Hepatocyte (in vitro differentiated cells): Measurements from ENCODE around the gene CHN2. TPM values are rescaled to one million over a fixed set of nuclear protein-coding genes. Genes with fewer than 3 reads are reported as not detected.

Experiments
- DNase-seq: peaks from one replicate; pipeline ENCODE4 v3.0.0-alpha.2; 2016; ENCODE audit warnings: low spot score
- H2AFZ ChIP-seq: fragments of 200-600 bp; sonication (generic); 2 replicates; pipeline ENCODE4 v1.6.0; 2016; ENCODE audit warnings: antibody characterized with exemption, mild to moderate bottlenecking
- H3K27ac ChIP-seq: fragments of 200-600 bp; sonication (generic); 2 replicates; pipeline ENCODE4 v1.5.1; 2016; ENCODE audit warnings: mild to moderate bottlenecking
- H3K27me3 ChIP-seq: fragments of 200-600 bp; sonication (generic); 2 replicates; pipeline ENCODE4 v1.6.1; 2016
- H3K36me3 ChIP-seq: fragments of 200-600 bp; sonication (generic); replicated peaks from 2 replicates; pipeline ENCODE4 v1.5.1; 2016; ENCODE audit warnings: low read depth; ENCODE audit not compliant: insufficient read depth
- H3K4me1 ChIP-seq: fragments of 200-600 bp; sonication (generic); 2 replicates; pipeline ENCODE4 v1.5.1; 2016; ENCODE audit warnings: mild to moderate bottlenecking, moderate library complexity; ENCODE audit not compliant: insufficient read depth
- H3K4me2 ChIP-seq: fragments of 200-600 bp; sonication (generic); 2 replicates; pipeline ENCODE4 v1.6.0; 2016
- H3K4me3 ChIP-seq: fragments of 200-600 bp; sonication (generic); 2 replicates; pipeline ENCODE4 v1.5.1; 2016; ENCODE audit warnings: mild to moderate bottlenecking
- H3K79me2 ChIP-seq: fragments of 200-600 bp; sonication (generic); 2 replicates; pipeline ENCODE4 v1.6.0; 2017; ENCODE audit warnings: mild to moderate bottlenecking
- H3K9me2 ChIP-seq: fragments of 200-600 bp; sonication (generic); replicated peaks from 2 replicates; pipeline ENCODE4 v1.6.0; 2017; ENCODE audit warnings: mild to moderate bottlenecking; ENCODE audit not compliant: insufficient read depth
- H3K9me3 ChIP-seq: fragments of 200-600 bp; sonication (generic); 2 replicates; pipeline ENCODE4 v1.5.1; 2016; ENCODE audit warnings: low read depth, mild to moderate bottlenecking
- H4K20me1 ChIP-seq: fragments of 200-600 bp; sonication (generic); 2 replicates; pipeline ENCODE4 v1.6.0; 2016; ENCODE audit warnings: mild to moderate bottlenecking; ENCODE audit not compliant: insufficient read depth, poor library complexity, severe bottlenecking
- EZH2 ChIP-seq: fragments of 200-600 bp; sonication (generic); IDR thresholded peaks from 2 replicates; pipeline ENCODE4 v1.6.1; 2016; ENCODE audit warnings: antibody characterized with exemption, mild to moderate bottlenecking, borderline replicate concordance
- EZH2phosphoT487 ChIP-seq: fragments of 200-600 bp; sonication (generic); IDR thresholded peaks from one replicate; pipeline ENCODE4 v1.6.1; 2018; ENCODE audit warnings: antibody characterized with exemption, mild to moderate bottlenecking, low read depth, moderate library complexity; ENCODE audit not compliant: unreplicated experiment, severe bottlenecking
- WGBS: methylation state at CpG from one replicate; pipeline ENCODE4 v1.1.6; 2016; ENCODE audit warnings: low lambda C conversion rate; ENCODE audit errors: missing lambda C conversion rate; 5-methylcytosine and 5-hydroxymethylcytosine counted together
- polyA plus RNA-seq: library from polyadenylated mRNA; unstranded; fragments of >200 nt; fragmentation: Nextera tagmentation; extraction: Ambion mirVana; gene quantifications from 2 replicates; pipeline ENCODE4 v1.2.1, GENCODE V29; 2016
- total RNA-seq: library from RNA; depleted of rRNA; stranded (reverse); fragments of >200 nt; gene quantifications from 2 replicates; pipeline ENCODE4 v1.2.3, GENCODE V29; 2014
- TF ChIP-seq, protein P1 (sequence below): fragments of 200-600 bp; sonication (generic); IDR thresholded peaks from 2 replicates; pipeline ENCODE4 v1.5.1; 2016; ENCODE audit warnings: antibody characterized with exemption, mild to moderate bottlenecking; ENCODE audit not compliant: poor library complexity

CHN2 gene
- total and polyA plus RNA-seq, 2 experiments from 2014 or later, result 8.7 to 12.3 TPM

DNA sequence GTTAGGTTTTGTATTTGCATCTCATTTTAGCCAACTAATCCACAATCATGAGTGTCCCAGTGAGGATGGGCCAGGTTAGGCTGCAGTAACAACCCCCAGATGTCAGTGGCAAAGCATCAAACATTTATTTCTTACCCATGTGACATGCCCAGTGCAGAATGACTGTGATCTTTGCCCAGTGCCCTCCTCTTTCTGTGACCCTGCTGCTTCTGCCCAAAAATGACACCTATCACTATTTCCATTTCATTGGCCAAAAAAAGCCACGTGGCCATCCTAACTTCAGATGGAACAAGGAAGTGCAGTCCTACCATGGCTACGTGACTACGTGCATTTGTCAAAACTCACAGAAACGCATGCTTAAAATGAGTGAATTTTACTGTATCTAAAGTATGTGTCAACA is 259.9 kb downstream of the CHN2 start:
- no peaks in the 10 kb centered on the region for H3K27me3 ChIP-seq
- no peaks in the 10 kb centered on the region for H3K36me3 ChIP-seq
- no peaks in the 10 kb centered on the region for H3K9me3 ChIP-seq
- no peak overlapping the region for H3K4me2 ChIP-seq
- peaks cover 7% of the 10 kb centered on the region for H3K4me1 ChIP-seq
- H3K9me2 ChIP-seq, result no peaks in the 10 kb centered on the region
- H4K20me1 ChIP-seq, result no peaks in the 10 kb centered on the region
- H2AFZ ChIP-seq, result no peak overlapping the region
- DNase-seq, result no peak
- no peaks in the 10 kb centered on the region for H3K79me2 ChIP-seq
- TF ChIP-seq EZH2 (no peak), EZH2phosphoT487 (no peak)
- TF ChIP-seq, protein P1, sequence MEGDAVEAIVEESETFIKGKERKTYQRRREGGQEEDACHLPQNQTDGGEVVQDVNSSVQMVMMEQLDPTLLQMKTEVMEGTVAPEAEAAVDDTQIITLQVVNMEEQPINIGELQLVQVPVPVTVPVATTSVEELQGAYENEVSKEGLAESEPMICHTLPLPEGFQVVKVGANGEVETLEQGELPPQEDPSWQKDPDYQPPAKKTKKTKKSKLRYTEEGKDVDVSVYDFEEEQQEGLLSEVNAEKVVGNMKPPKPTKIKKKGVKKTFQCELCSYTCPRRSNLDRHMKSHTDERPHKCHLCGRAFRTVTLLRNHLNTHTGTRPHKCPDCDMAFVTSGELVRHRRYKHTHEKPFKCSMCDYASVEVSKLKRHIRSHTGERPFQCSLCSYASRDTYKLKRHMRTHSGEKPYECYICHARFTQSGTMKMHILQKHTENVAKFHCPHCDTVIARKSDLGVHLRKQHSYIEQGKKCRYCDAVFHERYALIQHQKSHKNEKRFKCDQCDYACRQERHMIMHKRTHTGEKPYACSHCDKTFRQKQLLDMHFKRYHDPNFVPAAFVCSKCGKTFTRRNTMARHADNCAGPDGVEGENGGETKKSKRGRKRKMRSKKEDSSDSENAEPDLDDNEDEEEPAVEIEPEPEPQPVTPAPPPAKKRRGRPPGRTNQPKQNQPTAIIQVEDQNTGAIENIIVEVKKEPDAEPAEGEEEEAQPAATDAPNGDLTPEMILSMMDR, result no peak
- H3K27ac ChIP-seq, result no peak overlapping the region
- H3K4me3 ChIP-seq, result no peak overlapping the region
- WGBS, result 90% methylated on average over 4 of the region's 4 CpGs

DNA sequence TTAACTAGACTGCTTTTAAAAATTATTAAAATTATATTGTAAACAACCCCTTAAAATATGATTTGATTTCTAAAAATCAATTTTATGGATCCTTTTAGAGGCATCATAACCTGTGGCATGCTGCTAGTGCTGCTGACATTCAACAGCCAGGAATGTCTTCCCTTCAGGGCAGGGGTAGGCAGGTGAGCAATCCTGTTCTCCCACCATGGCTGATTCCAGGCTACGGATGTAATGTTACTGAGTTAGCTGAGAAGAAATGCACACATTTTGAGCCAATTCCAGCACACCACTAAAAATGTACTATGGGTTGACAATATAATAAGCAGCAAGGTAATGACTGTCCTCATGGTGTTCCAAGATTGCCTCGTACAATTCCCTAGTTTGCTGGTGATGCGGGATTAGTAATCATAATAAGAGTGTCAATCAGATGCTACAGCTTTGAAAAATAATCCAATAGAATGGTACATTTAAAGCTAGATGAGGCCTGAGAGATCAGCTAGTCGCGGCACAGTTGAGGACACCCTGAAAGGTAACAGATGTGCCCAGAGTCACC is 260.4 kb downstream of the CHN2 start:
- no peak overlapping the region for H3K4me3 ChIP-seq
- H2AFZ ChIP-seq, result no peak overlapping the region
- no peaks in the 10 kb centered on the region for H3K36me3 ChIP-seq
- no peaks in the 10 kb centered on the region for H4K20me1 ChIP-seq
- DNase-seq, result no peak
- no peaks in the 10 kb centered on the region for H3K9me3 ChIP-seq
- no peak overlapping the region for H3K4me2 ChIP-seq
- H3K27ac ChIP-seq, result no peak overlapping the region
- H3K79me2 ChIP-seq, result no peaks in the 10 kb centered on the region
- H3K4me1 ChIP-seq, result peaks cover 4% of the 10 kb centered on the region
- no peaks in the 10 kb centered on the region for H3K9me2 ChIP-seq
- H3K27me3 ChIP-seq, result no peaks in the 10 kb centered on the region
- no peak for TF ChIP-seq EZH2
- no peak for TF ChIP-seq EZH2phosphoT487
- TF ChIP-seq, protein P1, result no peak
- 87% methylated on average over 5 of the region's 5 CpGs for WGBS

DNA sequence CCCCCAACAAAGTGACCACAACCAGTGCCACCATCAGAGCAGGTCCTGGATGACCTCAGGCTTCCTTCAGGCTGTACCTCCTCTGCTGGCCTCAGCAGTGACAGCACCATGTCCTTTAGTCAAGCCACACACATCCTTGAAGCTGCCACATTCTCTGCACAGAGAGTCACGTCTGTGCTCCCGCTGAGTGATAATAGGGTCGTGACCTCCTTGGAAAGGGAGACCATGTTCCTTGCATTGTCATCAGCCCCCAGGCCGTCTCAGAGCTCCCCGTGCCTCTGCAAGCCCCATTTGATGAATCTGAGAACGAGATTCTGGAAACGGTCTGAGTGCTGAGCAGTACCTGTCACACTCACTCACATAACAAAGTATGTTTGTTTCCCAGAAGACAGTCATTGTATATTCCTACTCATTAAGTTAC is 262.6 kb downstream of the CHN2 start:
- no peak overlapping the region for H3K27ac ChIP-seq
- no peak overlapping the region for H3K4me2 ChIP-seq
- H3K27me3 ChIP-seq, result no peaks in the 10 kb centered on the region
- H4K20me1 ChIP-seq, result no peaks in the 10 kb centered on the region
- no peaks in the 10 kb centered on the region for H3K79me2 ChIP-seq
- H3K9me2 ChIP-seq, result no peaks in the 10 kb centered on the region
- no peak for TF ChIP-seq EZH2
- TF ChIP-seq, protein P1, result no peak
- TF ChIP-seq EZH2phosphoT487, result no peak
- no peak for DNase-seq
- no peak overlapping the region for H3K4me3 ChIP-seq
- no peak overlapping the region for H2AFZ ChIP-seq
- no peaks in the 10 kb centered on the region for H3K9me3 ChIP-seq
- whole genome bisulfite sequencing, result 37% methylated on average over 7 of the region's 7 CpGs
- no peaks in the 10 kb centered on the region for H3K4me1 ChIP-seq
- no peaks in the 10 kb centered on the region for H3K36me3 ChIP-seq

DNA sequence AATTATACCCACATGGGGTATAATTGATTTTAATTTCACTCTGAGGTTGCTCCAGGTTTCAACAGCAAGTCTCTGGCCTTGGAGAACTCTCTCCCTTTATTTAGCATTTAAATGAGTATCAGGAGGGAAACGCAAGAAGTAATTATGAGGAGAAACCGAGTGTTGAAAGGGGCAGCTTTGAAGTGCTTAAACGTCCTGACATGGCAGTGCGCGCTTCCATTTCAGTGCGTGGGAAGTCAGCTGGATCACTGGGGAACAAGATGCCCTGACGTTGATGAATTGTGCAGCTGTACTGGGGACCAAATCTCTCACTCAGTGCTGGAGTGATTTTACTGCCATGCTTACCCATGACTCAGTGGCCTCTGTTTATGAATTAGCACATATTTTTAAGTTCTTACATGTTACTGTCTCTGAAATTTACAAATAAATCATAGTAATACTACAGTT is 263.0 kb downstream of the CHN2 start:
- no peaks in the 10 kb centered on the region for H3K79me2 ChIP-seq
- H3K9me2 ChIP-seq, result no peaks in the 10 kb centered on the region
- no peaks in the 10 kb centered on the region for H3K27me3 ChIP-seq
- no peaks in the 10 kb centered on the region for H3K4me1 ChIP-seq
- no peak overlapping the region for H3K27ac ChIP-seq
- no peak overlapping the region for H3K4me3 ChIP-seq
- H4K20me1 ChIP-seq, result no peaks in the 10 kb centered on the region
- no peak overlapping the region for H2AFZ ChIP-seq
- H3K4me2 ChIP-seq, result no peak overlapping the region
- no peaks in the 10 kb centered on the region for H3K36me3 ChIP-seq
- DNase-seq, result no peak
- no peaks in the 10 kb centered on the region for H3K9me3 ChIP-seq
- TF ChIP-seq, protein P1, result no peak
- WGBS, result 35% methylated on average over 7 of the region's 7 CpGs
